ENCODE results near the gene SCNN1A.

SCNN1A gene

GRCh38 chr12:6330999-6331714, 44.2 kb downstream of the SCNN1A start:
- POLR2A ChIA-PET = no interaction called here
- TF ChIP-seq, protein P1, sequence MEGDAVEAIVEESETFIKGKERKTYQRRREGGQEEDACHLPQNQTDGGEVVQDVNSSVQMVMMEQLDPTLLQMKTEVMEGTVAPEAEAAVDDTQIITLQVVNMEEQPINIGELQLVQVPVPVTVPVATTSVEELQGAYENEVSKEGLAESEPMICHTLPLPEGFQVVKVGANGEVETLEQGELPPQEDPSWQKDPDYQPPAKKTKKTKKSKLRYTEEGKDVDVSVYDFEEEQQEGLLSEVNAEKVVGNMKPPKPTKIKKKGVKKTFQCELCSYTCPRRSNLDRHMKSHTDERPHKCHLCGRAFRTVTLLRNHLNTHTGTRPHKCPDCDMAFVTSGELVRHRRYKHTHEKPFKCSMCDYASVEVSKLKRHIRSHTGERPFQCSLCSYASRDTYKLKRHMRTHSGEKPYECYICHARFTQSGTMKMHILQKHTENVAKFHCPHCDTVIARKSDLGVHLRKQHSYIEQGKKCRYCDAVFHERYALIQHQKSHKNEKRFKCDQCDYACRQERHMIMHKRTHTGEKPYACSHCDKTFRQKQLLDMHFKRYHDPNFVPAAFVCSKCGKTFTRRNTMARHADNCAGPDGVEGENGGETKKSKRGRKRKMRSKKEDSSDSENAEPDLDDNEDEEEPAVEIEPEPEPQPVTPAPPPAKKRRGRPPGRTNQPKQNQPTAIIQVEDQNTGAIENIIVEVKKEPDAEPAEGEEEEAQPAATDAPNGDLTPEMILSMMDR (IDR thresholded peaks at IDR 0.05; ENCODE audit: control extremely low read depth, extremely low read depth, low read depth, missing control alignments) = no peak
- CTCF ChIA-PET = interaction anchor here (1.0 to 1.5 kb wide), 3 partner anchors 11 to 134 kb away, joined by 3 to 4 read pairs (median 4); no protein-coding TSS in a partner anchor
- DNase-seq (ENCODE audit: extremely low spot score) = no peak

DNA sequence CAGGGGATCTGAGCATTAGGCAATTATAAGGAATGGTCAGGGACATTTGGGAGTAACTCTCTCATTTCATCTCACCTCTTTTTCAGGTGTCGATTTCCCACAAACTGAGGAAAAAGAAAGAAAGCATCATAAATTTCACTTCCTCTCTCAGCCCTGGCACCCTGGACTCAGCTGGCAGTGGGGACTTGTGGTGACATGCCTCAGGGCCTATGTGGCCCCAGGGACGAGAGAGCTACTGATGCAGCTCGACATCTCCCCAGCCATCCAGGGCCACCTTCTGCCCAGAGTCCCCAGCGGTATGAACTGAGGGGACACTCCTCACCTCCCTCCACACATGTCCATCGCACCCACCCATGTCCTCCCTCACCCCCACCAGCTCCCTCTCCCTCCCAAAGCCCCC, 45.2 kb downstream of the SCNN1A start:
- ChIA-PET POLR2A (interaction anchor here (0.6 kb wide), 1 partner anchor 14 kb away, joined by 3 read pairs; no protein-coding TSS in a partner anchor), CTCF (interaction anchor here (0.9 to 1.5 kb wide), 4 partner anchors 9 to 207 kb away, joined by 3 to 7 read pairs (median 4); no protein-coding TSS in a partner anchor)
- DNase-seq (ENCODE audit: extremely low spot score) = no peak
- TF ChIP-seq, protein P1 (IDR thresholded peaks at IDR 0.05; ENCODE audit: control extremely low read depth, extremely low read depth, low read depth, missing control alignments) = no peak

GRCh38 chr12:6329703-6330064, 45.7 kb downstream of the SCNN1A start:
- no peak for DNase-seq (ENCODE audit: extremely low spot score)
- ChIA-PET POLR2A (interaction anchor here (0.6 kb wide), 1 partner anchor 13 kb away, joined by 3 read pairs; no protein-coding TSS in a partner anchor), CTCF (interaction anchor here (1.2 to 1.5 kb wide), 3 partner anchors 9 to 16 kb away, joined by 3 to 7 read pairs (median 4); no protein-coding TSS in a partner anchor)
- TF ChIP-seq, protein P1 (IDR thresholded peaks at IDR 0.05; ENCODE audit: control extremely low read depth, extremely low read depth, low read depth, missing control alignments) = no peak

DNA sequence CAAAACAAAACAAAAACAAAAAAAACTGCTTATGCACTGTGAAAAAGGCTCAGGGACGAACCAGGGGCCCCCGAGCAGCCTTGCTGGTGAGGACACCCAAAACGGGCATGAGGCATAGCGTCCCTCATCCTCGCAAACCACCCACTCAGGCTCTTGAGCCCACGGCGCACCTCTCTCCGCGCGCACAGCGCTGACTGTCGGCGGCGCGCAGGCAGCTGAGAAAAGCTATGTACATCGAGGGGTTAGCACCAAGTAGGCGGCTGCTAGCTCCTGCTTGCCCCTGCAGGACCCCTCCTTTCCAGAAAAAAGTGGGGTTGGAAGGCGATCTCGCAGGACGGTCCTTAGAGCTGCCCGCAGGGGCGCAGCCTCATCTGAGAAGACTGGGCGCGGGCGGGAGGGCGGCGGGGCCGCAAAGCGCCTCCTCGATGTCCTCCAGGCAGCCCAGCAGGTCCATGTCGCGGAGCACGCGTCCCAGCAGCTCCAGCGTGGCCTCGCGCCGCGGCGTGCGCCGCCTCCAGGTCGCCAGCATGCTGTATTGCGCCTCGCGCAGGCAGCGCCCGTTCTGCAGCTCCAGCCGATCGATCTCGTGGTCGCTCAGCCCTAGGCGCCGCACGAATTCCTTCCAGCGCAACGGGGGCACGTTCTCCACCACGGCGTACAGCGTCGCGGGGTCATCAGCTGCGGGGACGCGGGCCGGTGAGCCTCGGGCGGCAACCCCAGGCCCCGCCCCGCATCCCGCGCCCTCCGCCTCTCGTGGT, 46.2 kb downstream of the SCNN1A start:
- TF ChIP-seq, protein P1 (IDR thresholded peaks at IDR 0.05; ENCODE audit: control extremely low read depth, extremely low read depth, low read depth, missing control alignments) = no peak
- CTCF ChIA-PET = interaction anchor here (1.4 kb wide), 1 partner anchor 10 kb away, joined by 7 read pairs; no protein-coding TSS in a partner anchor
- no peak for DNase-seq (ENCODE audit: extremely low spot score)
- POLR2A ChIA-PET = interaction anchor here (0.5 kb wide), 1 partner anchor 144 kb away, joined by 3 read pairs; no protein-coding TSS in a partner anchor

GRCh38 chr12:6328045-6328779, 47.2 kb downstream of the SCNN1A start:
- TF ChIP-seq, protein P1 (IDR thresholded peaks at IDR 0.05; ENCODE audit: control extremely low read depth, extremely low read depth, low read depth, missing control alignments) = no peak
- CTCF ChIA-PET = no interaction called here

More at GRCh38 chr12:6328045-6328779, 47.2 kb downstream of the SCNN1A start:
- POLR2A ChIA-PET = interaction anchor here (0.5 kb wide), 1 partner anchor 145 kb away, joined by 3 read pairs; no protein-coding TSS in a partner anchor
- no peak for DNase-seq (ENCODE audit: extremely low spot score)

Measured in GM10248 (cell line).